ENCODE data around the gene TRAF3IP3.
A peak's percentile ranks its signal among the peaks of the same experiment; 100 is the strongest.

TRAF3IP3 gene, protein sequence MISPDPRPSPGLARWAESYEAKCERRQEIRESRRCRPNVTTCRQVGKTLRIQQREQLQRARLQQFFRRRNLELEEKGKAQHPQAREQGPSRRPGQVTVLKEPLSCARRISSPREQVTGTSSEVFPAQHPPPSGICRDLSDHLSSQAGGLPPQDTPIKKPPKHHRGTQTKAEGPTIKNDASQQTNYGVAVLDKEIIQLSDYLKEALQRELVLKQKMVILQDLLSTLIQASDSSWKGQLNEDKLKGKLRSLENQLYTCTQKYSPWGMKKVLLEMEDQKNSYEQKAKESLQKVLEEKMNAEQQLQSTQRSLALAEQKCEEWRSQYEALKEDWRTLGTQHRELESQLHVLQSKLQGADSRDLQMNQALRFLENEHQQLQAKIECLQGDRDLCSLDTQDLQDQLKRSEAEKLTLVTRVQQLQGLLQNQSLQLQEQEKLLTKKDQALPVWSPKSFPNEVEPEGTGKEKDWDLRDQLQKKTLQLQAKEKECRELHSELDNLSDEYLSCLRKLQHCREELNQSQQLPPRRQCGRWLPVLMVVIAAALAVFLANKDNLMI

DNA sequence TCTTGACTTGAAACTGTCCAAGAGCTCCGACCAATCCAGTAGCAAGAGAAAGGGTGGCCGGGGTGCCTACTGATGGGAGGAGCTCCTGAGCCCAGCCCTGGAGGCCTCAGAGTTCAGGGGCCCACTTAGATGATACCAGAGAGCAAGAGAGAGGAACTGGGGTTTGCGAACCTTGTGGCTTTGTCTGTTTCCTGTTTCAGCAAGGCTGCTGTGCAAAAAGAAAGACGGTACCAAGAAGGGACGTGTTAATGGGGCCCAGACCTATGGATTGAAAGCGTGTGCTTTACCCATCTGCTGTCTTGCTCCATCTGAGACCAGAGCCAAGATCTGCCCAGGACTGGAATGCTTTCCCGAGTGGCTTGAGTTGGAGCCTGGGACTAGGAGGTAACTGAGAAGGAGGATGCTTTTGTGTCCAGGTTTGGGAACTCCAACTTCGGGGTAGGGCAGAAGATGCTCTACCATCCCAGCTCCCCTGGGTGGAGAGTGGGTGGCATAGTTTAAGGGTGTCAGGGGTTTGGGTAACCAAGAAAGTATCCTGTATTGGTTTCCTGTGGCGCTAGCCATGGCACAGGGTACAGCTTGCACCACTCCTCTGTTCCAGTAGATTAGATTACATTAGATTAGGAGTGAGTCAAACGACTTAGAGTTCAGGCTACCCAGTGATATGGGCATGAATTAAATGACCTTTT, at the start of gene TRAF3IP3:
TRAF3IP3 (plus strand) TSS at position 128 of the 689 bp plus-strand sequence. CDS start 3,987 bp downstream, outside the sequence.
- peak; percentile 83 for DNase-seq

DNA sequence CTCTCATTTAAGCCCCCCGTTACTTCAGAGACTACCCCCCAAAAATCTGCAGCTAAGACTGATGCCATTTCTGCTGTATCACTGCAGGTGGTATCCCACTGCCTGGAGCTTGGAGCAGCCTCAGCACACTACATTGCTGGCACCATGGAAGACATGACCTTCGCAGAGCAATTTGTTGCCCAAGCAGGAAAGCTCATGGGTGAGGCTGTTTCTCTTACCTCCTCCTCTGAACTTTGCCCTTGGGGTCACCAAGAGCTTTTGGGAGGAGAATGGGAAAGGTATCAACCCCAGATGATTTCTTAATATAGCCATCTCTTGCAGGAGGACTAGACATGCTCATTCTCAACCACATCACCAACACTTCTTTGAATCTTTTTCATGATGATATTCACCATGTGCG, 49.2 kb upstream of the TRAF3IP3 start:
- no peak for DNase-seq

DNA sequence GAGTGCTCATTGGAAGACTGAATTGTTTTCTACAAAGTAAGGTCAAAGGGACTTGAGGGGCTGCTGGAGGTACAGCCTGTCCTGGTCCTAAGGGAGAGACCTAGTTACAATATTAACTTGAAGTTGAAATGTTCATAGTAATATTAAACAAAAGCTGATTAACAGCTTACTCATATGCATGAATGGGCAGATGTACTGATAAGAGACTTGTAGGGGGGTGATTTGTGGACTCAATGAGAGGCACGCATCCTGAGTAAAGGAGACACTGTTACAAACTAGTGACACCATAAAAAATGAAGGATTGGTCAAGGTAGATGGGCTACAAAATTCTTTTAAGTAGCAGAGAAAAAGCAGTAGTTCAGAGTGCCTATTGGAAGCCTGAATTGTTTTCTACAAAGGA, 48.5 kb upstream of the TRAF3IP3 start:
- DNase-seq, result no peak

DNA sequence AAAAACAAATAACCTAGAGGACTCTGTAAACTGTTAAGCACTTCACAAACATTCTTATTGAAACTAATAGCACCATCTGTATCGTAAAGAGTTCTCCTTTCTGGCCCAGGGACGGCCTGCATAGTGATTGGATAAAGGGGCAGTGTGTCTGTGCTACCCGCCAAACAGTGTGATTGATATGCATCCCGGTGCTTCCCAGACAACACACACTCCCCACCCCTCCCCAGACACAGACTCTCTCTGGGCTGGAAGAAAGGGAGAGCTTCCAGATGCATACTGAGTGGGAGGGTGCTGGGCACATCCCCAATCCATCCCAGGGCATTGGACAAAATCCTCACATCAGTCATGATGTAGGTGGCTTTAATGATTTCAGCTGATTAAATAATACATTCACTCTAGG, 47.6 kb upstream of the TRAF3IP3 start:
- DNase-seq, result no peak

DNA sequence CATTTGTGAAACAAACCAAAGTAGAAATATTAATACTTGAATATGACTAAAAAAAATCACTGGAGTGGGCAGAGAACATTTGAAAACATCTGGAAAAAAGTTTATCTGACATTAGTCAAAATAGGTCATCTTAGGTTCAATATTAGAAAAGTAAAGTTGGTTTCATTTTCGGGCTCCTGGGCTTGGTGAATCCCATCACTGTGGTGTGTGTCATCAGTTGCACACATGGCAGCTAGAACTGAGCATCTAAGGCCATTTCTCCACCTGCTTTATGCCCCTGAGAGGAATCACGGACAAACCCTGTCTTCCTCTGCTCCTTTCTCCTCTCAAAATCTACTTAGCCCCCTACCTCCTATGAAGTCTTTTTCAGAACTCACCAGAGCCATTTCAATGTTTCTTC, 45.8 kb upstream of the TRAF3IP3 start:
- DNase-seq, result no peak

DNA sequence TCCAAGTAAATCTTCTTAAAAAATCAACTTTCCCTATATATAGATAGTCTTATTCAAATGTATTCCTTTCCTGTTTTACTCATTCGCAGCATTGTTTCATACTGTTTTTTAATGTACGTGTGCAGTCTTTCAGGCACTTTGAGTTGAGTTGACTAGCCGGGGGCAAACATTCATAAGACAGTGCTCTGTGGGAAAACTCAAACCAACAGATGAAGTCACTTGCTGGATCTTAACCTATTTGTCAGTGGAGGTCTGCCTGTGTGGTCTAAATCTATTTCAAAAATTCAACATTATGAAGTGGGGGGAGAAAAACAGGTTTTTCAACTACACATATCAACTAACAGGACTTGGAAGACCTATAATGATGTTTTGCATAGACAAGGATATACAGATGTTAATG, 45.0 kb upstream of the TRAF3IP3 start:
- no peak for DNase-seq

DNA sequence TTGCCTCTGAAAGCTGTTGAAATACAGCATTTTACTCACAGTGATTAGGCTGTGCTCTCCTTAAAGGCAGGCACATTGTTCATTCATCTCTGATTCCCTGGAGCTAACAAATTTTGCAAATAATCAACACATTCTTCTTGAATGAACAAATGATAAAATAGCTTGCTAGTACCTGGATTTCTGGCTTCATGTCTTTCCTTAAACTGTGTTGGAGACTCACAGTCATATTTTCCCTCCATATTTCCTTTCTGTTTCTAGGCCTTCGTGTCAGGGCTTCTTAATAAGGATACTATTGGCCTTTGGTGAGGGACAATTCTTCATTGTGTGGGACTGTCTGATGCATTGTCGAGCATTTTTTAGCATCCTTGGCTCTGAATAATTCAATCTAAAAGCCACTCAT, 41.5 kb upstream of the TRAF3IP3 start:
- DNase-seq, result no peak

DNA sequence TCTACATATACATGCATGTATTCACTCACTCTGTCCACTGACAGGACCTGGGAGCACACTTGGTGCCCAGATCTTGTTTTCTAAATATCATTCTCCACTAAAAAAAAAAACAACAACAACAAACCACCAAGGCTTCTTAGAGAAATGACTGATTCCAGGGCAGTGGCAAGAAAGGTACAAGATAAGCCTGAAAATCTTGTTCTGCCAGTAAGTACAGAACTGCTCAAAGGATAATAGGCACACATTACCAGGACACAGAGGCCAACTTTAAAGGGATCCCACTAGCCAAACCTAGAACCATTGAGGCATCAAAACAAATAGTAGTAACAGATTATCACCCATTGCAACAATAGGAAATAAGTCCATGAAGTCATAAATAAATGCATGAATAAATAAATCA, 40.5 kb upstream of the TRAF3IP3 start:
- no peak for DNase-seq

DNA sequence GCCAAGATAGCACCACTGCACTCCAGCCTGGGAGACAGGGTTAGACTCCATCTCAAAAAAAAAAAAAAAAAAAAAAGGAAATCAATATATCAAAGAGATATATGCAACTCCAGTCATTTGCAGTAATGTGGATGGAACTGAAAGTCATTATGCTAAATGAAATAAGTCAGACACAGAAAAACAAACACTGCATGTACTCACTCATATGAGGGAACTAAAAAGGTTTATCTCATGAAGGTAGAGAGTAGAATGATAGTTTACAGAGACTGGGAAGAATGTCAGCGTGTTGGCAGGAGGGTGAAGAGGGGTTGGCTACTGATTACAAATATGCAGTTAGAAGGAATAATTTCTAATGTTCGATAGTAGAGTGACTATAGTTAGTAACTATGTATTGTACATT, 38.0 kb upstream of the TRAF3IP3 start:
- no peak for DNase-seq

DNA sequence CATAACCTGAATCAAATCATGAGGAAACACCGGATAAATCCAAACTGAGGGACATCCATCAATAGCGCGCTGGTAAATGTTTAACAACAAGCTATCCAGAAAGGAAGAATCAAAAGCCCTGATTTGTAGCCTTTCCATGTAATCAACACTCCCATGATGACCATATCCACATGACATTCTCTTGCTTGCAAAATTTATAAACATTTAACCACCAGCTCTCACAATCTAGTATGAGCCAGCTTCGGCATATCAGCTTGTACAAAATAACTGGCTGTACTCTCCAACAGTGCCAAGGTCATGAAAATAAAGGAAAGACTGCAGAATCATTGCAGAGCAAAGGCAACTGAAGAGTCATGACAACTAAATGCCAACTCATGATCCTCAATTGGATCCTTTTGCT, 35.5 kb upstream of the TRAF3IP3 start:
- DNase-seq, result no peak

DNA sequence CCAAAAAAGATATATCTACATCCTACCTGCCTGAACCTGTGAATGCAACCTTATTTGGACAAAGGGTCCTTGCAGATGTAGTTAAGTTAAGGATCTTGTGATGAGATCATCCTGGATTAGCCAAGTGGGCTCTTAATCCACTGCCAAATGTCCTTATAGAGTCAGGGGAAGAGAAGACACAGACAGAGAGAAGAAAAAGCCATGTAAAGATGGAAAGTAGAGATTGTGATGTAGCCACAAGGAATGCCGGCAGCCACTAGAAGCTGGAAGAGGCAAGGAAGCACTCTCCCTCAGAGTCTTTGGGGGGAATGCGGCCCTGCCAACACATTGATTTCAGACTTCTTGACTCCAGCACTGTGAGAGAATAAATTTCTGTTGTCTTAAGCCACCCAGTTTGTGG, 35.0 kb upstream of the TRAF3IP3 start:
- no peak for DNase-seq

DNA sequence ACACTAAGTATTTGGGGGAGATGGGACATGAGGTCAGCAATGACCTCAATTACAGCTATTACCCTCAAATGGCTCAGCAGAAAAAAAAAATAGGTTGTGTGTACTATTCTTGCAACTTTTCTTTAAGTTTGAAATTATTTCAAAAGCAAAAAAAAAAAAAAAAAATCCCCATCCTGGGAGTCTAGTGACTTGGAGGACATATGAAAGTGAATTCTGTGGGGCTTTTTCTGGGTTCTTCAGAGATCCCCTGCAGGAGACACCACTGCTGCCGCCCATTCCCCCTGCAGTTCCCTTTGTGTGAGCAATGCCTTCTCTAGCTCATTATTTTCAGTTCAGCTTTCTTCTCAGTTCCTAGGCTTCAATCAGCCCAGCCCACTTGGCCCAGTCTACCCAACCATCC, 34.5 kb upstream of the TRAF3IP3 start:
- no peak for DNase-seq

DNA sequence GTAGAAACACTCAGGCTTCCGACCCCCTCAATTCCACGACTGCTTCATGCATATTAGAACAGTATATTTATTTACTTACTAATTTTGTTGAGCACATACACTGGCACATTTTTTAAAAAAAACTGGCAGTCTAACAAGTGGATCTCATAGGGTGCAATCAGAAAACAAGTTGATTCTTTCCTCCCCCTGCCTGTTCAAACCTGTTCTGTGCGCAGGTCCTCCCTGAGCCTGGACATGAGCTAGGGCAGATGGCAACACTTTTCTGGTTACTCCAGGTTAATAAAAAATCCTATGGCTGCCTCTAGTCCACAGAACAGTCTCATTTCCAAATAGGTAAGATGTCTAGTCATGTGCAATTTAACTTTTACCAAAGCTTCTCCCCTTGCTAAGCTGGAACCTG, 32.6 kb upstream of the TRAF3IP3 start:
- DNase-seq, result no peak

DNA sequence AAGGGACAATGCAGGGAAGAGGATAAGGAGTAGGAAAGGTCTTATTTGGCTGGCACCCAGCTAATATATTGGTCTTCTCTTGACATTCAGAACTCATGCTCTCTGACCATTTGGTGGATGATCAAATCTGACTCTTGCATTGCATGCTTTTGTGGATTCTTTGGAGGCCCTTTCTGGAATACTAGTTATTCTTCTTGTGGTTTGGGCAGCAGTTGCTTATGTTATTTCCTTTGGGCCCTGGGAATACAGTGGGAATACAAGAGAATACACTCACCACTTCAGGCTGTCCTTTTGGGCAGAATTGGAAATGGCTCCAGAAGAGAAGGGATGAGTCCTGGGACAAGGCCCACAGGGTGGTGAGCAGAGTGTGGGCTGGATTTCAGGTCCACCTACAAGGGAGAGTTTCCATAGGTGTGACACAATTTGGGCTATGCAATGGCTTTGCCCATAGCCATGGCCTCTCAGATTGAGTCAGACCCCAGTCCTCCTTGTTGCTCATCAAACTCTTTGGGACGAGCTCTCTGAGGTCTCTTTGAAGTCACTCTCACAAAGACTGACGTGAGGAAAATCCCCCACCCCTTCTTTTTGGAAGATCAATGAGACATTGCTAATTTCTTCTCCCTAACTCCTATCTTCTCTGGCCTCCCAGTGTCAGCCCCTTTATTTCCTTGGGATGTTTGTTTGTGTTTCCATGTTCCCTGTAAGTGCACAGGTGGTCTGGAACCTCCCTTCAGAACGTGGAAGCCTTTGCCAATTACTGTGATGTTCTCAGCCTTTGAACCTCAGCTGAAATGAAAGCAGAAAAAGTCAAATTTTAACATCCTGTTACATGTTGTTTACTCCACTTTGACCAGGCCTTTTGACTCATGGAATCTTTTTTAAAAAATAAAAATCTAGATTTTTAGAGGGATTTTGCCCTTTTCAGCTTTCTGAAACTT, 31.8 kb upstream of the TRAF3IP3 start:
- DNase-seq, result peak; percentile 71

DNA sequence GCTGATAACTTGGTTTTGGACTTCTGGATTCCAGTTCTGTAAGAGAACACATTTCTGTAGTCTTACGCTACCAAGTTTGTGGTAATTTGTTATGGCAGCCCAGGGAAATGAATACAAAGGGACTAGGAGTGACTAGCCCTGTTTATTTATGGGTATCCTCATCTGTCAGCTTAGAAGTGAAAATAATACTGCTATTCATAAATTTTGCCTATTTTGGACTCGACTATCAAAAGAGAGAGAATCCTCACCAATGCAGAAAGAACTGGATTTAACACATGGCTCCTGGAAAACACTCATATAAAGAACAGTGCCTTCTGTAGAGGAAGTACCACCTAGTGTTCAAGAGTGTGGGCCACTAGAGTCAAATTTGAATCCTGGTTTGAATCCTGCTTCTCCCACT, 28.6 kb upstream of the TRAF3IP3 start:
- DNase-seq, result no peak

DNA sequence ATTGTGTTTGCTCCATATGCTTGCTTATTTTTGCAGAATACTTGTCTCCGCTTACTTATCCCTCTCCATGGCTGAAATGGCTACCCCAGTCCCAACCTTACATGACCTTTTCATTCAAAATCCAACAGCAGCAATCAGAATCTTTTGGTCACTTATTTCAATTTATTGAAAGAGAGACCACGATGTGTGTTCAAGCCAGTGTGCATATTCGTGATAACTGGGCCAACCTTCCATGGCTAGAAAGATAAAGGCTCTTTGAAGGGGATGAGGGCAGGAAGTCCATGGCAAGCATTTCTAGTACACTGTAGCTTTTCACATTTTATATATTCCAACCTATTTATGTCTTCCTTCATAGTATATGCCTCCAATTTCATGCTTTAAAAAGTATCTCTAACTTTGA, 28.1 kb upstream of the TRAF3IP3 start:
- DNase-seq, result no peak

DNA sequence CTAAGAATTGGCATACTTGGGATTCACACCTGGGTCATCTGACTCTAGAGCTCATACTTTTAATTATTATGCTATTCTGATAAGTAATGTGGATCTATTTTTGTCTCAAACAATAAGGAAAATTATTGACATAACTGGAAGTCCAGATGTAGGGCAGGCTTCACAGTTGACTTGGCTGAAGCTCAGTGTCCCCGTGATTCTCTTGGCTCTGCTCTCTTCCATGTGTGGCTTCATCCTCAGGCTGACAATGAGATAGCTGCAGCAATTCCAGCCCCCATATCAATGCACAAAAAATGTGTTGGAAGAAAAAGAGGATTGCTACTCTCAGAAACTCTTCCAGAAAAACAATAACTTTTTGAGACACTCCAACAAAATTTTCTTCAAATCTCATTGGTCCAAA, 27.4 kb upstream of the TRAF3IP3 start:
- DNase-seq, result no peak

DNA sequence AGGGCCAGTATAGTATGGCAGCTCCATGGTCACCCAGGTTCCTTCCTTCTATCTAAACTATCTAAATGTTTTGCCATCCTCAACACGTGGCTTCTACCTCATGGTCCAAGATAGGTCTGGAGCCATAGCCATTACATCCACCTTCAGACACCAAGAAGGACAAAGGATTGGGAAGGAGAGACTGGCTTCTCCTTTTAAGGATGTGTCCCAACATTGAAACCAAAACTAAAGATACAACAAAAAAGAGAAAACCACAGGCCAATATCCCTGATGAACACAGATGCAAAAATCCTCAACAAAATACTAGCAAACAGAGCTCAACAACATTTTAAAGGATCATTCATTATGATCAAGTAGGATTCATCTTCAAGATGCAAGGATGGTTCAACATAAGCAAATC, 26.4 kb upstream of the TRAF3IP3 start:
- no peak for DNase-seq

DNA sequence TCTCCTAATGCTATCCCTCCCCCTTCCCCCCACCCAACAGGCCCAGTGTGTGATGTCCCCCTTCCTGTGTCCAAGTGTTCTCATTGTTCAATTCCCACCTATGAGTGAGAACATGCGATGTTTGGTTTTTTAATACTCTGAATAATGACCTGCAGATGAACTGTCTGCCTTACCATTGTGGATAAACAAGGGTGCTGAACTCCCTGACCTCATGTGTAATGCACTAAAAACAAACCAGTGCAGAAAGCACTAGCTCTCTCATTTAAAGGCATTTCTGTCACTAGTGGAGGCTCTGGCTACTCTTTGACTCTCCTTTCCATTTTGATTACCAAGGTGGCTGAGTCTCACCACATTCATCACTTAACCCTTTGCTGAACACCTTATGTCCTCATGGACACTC, 23.1 kb upstream of the TRAF3IP3 start:
- DNase-seq, result no peak

DNA sequence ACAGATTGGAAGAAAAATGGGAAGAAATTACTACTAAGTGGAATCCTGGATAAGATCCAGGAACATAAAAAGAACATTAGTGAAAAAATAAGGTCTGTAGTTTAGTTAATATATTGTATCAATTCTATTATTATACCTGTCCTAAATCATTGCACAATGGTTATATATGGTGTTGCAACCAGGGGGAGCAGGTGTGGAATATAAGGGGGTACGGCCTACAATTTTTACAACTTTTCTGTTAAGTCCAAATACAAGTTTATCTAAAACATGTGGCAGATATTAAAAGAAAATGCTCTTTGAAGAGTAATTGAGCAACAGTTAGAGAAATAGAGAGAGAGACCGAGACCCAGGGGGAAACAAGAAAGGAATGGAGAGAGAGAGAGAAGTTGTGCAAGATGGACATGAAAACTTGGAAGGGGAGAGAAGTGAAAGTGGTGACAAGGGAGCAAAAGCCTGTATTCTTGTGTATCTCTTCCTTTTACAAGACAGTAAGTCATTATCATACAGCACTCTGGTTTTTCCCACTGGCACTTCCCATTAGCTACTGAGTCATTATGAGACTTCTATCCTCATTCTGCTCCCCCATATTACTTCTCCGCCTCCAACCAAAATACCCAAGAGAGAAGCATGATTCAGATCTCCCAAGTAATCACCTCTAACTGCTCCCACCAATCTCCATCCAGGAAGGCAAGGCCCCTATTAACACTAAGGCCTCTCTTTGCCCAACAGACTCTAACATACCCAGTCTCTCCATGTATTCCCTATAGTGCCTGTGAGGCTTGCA, 22.3 kb upstream of the TRAF3IP3 start:
- DNase-seq, result no peak

DNA sequence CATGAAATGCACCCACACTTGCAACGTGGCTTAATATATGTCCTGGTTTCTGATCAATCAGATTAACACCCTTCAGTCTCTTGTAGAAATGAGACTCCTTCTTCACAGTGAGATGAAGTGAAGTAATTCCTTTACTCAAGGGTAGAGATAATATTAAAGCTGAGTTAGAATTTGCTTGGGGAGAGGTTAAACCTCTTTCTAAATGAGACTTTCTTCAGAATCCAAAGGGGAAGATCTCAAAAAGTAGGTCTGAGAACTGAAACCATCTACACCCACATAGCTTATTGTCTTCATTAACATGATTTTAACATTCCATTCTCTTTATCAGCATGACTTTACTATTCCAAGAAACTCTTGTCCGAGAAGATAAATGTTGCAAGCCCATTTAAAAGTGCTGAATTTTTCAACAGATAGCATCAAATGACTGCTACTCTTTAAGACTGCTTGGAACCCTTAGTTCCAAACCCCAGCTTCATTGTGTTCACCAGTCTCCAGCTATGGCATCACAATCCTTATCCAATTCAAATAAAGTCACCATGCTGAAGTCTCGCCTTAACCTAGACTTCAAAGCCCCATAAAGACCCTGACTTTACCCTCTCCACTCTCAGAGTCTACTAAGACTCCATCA, 19.2 kb upstream of the TRAF3IP3 start:
- DNase-seq, result no peak

DNA sequence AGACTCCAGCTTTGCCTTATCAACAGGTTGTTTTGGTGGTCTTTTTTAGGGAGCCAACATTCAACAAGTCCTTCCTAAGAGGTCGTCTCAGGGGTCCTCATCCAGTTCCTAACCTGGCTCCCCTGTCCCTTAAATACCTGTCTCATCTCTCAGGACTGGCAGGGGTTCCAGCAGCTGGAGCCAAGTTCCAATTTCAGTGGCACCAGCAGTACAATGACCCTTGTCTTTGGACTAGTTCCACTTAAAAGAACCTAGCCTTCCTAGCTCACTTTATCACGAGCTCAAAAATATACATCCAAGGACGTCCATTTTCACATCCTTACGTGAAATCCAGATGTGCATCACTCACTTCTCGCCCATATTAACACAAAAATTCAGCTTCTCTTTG, 18.7 kb upstream of the TRAF3IP3 start:
- no peak for DNase-seq

Measured in activated CD8-positive, alpha-beta memory T cell treated with anti-CD3 and anti-CD28 coated beads, Interleukin-2, amount 50 U/mL, for 48 hours (primary cell).